NCI-H748 (cell line): ENCODE results near the gene SLCO2B1.

ENCODE experiments used
- DNase-seq: peaks from one replicate; lab custom pipeline; 2025; ENCODE audit not compliant: unreplicated experiment; lab: John Stamatoyannopoulos, UW

Gene SLCO2B1

DNA sequence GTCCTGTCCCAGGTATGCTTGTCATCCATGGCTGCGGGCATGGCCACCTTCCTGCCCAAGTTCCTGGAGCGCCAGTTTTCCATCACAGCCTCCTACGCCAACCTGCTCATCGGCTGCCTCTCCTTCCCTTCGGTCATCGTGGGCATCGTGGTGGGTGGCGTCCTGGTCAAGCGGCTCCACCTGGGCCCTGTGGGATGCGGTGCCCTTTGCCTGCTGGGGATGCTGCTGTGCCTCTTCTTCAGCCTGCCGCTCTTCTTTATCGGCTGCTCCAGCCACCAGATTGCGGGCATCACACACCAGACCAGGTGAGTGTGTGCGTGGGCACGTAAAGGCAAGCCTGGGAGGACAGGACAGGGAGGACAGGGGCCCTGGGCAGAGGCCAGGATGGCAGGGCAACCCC is 42.4 kb downstream of the SLCO2B1 start:
- DNase-seq = no peak

DNA sequence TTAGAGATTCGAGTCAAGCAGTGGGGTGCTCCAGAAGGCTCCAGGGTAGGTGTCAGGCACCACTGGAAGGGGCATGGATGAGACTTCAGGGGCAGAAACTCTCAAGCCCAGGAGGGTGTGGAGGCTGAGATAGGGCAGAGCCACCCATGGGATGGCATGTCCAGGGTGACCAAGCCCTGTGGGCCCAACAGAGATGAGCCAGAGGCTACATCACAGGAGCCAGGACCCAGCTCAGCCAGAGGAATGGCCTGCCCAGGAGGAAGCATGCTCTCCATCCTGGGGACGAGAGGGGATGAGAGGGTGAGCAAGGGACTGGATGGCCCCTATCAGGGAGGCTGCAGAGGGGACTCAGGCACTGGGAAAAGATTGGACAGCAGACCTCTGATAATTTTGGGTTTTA is 42.8 kb downstream of the SLCO2B1 start:
- DNase-seq = no peak

DNA sequence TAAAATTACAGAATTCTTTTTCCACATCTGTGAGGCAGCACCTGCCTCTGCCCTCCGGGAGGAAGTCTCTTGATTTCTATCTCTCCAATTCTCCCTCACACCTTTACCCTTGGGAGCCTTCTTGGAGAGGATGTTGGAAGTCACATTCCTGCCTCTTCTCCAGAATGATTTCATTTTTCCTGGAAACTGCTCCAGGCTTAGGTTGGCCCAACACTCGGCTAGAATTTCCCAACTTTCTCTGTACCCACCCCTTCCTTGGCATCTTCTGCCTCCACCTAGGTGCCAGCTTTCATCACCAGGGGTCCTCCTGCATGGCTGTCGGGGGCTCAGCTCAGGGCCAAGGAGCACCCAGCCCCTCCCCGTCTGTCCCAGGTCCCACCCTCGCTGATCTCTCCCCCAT is 43.2 kb downstream of the SLCO2B1 start:
- no peak for DNase-seq

DNA sequence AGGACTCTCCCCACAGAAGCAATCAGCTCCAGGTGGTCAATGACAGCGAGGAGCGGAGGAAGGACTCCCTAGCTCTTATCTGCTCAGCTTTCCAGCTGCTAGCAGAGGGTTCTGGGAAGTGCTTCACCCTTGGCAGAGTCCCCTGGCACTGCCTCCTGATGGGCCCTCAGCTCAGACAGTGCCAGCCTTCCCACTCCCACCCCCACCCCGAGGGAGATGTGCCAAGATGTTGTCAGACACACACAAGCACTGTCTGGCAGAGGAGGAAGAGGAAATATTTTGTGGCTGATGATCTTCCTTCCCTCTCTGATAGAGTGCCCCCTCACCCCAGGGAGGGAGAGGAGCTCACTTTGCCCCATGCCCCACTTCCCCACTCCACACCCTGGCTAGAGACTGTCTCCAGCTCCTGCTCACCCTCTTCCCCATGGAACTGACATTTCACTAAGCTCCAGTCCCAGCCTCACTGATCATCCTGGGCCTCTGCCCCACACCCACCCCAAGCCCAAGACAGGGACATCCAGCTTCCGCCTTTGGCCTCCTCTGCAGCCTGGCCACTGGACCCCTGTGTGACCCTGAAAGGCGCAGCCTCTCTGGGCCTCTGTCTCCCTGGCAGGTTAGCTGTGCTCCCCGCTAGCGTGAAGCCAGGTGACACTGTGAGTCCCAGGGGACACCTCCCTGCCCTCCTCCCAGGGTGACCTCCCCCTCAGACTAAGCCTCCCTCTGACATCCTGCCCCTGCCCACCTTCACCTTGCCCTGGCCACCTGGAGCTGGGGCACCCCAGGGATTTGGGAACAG is 44.5 kb downstream of the SLCO2B1 start:
- DNase-seq = no peak

DNA sequence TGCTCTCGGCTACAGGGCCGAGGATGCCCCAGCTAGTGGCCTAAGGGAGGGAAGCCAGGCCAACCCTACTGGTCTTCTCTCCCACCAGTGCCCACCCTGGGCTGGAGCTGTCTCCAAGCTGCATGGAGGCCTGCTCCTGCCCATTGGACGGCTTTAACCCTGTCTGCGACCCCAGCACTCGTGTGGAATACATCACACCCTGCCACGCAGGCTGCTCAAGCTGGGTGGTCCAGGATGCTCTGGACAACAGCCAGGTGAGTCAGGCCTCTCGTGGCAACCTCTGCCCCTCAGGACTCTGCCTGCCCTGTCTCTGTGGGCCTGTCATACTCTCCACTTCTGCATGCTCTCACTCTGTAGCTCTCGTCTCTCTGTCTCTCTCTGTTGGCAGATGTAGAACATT is 45.5 kb downstream of the SLCO2B1 start:
- DNase-seq = no peak

DNA sequence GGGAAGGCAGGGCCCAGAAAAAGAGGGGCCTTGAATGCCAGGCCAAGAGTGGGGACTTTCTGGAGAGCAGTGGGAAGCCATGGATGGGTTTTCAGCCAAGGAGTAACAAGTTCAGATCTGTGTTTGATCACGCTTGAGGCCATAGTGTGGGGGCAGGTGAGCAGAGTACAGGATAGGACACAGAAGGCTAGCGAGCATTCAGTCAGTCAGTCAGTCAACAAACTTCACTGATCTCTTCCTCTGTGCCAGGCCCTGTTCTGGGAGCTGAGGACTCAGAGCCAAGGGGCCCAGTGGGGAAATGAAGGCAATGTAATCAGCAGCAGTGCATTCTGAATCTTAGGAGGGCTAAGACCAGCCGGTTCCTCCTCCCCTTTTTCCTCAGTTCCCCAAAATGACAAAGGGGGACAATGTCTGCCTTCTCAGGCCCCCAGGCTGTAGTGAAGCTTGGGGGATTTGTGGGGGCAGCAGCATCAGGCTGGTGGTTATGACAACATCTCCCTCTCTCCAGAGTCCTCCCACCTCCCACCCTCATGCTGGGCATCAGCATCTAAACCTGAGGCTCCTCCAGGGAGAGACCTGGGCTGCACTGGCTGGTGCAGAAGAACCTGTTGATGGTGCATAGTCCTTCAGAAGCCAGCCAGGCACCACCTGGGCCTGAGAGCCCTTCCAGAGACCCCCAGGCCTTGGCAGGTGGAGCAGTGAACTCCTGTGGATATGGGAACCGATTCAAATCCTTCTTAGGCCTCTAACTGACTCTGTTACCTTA is 46.8 kb downstream of the SLCO2B1 start:
- DNase-seq = no peak

DNA sequence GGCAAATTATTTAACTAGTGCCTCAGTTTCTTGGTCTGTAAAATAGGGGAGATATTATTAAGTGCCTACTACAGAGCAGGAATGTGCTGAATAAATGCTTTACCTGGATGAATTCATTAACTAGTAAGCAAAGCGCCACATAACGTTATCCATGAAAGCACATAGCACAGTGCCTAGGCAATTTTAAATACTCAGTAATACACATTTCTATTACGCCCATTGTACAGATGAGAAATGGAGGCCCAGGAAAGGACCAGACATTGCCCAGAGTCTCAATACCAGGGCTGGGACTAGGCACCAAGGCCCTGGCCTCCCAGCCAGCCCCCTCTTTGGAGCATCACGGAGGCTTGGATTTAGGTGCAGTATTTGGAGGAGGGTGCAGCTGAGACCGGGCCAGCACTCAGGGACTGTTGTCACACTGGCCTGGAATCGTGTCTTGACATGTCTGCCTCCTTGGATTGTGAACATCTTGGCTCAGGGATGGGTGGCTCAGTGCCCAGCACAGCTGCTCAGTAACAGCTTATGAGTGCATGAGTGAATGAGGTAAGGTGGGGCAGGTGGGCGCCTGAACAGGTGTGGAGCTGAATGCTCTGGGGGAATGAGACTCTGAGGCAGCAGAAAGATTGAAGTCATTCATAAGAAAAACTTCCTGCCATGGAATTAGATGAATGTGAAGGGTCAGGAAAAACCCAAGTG is 47.5 kb downstream of the SLCO2B1 start:
- no peak for DNase-seq

DNA sequence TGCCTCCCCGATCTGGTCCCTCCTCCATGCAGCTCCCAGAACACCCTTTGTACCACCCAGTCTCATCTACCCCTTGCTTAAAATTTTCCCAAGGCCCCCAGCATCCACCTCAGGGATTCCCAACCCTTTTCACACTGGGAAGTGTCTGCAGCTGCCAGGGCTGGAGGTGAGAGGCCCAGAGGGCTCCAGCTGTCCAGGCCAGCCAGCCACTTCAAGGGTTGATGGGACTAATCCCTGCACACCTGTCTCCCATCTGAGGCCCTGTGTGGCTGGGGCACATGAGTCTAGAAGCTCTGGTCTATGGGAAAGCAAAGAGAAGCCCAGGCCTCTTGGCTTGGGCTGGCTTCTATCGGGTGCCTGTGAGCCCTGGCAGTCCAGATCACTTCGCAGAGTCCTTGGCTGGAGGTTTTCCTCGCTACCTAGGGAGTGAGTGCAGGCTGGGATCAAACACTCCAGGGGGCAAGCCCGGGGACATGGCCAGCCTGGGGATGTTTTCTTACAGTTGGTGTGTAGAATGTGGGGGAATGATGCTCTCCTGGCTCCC is 48.6 kb downstream of the SLCO2B1 start:
- DNase-seq = no peak

DNA sequence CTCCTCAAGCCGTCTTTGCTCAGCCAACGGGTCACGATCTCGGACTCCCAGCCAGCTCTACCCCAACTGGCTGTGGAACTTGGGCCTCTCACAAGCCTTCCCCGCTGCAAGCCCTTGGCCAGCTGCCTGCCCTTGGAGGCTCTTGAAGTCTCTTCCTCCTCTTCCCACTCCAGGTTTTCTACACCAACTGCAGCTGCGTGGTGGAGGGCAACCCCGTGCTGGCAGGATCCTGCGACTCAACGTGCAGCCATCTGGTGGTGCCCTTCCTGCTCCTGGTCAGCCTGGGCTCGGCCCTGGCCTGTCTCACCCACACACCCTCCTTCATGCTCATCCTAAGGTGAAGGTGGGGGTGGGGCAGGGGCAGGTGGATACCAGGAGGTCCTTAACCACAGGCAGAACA is 49.1 kb downstream of the SLCO2B1 start:
- DNase-seq = no peak

DNA sequence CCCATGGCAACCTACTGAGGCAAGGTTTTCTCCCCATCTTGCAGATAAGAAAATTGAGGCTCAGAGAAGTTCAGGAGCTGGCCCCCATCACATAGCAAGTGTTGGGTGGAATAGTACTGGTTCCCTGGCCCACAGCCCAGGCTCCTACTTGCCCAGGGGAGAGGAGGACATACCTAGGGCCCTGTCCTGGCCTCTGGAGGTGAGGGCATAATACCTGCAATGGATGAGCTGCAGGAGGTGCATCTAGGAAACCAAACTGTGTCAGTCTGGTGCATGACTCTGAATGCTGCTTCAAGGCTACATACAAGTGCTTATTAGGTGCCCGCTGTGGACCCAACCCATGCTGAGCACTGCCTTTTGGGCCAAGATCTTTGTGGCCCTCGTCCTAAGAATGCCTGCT is 49.6 kb downstream of the SLCO2B1 start:
- DNase-seq = no peak

DNA sequence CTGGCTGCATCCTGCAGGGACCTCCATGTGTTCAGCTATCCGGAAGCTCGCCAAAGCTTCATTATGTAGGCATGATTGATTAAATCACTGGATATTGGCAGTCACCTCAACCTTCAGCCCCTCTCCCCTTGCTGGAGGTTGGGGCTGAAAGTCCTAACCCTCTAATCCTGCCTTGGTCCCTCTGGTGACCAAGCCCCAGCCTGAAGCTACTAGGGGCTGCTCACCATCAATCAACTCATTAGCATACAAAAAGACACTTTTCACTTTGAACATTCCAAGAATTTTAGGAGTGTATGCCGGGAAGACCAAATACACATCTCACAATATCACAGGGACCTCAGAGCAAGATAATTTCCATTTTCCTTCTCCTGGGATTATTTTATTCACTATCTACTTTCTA is 50.9 kb downstream of the SLCO2B1 start:
- DNase-seq = no peak

DNA sequence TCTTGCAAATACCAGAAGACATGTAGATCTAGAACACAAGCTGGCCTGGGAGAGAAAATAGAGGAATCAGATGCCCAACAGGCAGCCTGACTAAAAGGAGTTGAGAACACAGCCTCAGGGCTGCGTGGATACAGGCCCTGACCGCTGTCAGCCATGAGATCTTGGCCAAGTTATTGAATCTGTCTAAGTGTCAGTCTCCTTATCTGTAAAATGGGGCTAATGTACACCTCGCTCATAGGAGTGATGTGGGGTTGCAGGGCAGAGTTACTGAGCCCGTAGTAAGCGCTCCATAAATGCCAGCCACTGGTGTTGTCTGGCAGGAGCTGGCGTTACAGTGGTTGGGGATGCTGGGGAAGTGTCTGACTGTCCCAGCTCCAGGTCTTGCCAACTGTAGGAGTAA is 51.3 kb downstream of the SLCO2B1 start:
- no peak for DNase-seq

DNA sequence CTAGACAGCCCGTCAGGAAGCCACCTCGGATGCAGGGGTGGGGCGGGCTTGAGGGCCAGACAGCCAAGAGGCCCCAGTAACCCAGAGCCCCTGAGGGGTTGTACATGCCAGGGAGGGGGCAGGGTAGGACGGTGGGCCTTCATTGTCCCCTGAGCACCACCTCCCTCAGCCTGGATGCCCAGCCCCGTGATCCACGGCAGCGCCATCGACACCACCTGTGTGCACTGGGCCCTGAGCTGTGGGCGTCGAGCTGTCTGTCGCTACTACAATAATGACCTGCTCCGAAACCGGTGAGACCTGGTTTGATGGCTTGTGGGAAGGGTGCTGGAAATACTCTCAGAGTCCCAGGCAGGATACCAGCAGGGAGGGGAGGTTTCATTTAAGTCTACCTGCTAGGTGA is 52.2 kb downstream of the SLCO2B1 start:
- peak; percentile 10 for DNase-seq

DNA sequence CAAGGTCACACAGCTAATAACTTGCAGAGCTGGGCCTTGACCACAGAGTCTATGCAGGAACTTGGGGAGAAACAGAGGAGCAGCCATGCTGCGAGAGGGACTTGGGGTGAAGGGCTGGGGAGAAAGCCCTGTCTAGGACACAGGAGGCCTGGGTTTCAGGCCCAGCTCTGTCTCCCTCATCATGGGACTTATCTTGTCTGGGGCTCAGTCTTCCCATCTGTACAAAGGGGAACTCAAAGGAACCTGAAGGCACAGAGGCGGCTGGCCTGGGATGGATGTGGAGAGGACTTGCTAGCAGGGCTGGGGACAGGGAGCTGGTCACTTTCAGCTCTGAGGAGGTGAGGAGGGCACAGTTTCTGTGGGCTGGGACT is 52.7 kb downstream of the SLCO2B1 start:
- no peak for DNase-seq

DNA sequence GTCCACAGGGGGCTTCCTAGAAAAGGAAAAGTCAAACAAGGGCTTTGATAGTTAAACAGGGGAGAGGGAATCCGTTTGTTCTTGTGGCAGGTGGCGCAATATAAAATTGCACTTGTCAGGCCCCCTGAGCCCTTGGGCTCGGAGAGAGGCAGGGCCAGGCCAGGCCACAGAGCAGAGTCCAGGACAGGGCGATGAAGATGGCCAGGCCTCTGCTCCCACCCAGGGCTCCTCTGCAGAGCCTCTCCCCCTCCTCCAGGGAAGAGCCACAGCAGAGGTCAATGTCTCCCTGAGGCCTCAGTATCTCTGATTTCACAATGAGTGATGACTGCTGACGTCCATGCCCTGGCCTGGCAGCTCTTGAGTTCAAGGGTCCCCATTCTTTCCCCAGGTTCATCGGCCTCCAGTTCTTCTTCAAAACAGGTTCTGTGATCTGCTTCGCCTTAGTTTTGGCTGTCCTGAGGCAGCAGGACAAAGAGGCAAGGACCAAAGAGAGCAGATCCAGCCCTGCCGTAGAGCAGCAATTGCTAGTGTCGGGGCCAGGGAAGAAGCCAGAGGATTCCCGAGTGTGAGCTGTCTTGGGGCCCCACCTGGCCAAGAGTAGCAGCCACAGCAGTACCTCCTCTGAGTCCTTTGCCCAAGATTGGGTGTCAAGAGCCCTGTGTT is 53.2 kb downstream of the SLCO2B1 start:
- no peak for DNase-seq

DNA sequence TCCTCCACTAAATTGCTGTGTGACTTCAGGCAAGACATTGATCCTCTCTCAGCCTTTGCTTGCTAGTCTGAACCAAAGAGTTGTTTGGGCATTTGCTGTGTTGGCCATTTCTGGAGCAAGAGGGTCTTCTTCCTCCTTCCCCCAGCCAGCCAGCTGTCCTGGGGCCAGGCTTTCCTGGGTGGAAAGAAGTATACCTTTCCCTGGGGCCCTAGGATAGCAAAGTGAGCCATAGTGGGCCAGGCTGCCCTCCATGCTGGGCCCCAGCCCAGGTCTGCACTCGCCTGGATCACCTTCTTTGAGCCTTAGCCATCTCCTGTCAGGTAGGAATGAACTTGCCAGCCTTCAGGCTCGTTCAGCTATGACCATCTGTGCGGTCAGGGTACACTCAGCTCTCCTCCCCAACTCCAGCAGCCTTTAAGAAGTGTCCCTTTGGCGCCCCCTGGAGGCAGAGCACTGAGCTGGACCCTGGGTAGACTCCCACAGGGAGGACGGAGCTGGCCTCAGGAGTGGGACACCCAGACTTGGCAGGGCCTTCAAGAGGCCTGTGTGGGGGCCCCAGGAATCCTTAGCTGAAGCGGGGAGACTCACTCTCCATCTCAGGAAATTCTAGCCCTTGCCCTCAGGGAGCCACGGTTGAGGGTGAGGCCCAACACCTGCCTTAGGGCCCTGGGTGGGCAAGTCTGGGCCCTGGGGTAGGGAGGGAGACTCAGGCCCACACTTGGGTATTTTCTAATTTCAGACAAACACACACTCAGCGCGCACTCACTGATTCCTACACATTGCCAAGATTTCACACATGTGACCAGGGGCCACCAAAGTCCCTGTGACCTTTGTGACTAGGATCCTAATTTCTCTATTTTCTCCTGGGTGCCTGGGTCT is 54.0 kb downstream of the SLCO2B1 start:
- peak; percentile 78 for DNase-seq

DNA sequence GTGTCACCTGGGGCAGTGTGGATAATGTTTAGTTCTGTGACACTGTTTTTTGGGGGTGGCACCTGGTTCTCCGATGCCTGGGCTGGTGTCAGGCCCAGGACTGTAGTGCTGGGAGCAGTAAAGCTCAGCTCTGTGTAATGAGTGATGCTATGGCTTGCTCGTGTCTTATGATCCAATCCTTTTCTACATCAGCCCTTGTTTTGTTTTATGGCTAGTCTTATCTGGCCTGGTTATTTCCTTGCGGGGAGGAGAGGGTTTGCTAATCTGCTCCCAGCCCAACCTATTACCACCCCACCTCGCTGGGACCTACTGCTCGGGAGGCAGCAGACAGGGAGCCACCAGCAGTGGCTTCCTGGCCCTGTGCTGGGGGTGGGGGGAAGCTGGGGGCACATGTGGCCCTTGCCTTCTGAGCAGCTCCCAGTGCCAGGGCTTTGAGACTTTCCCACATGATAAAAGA is 54.7 kb downstream of the SLCO2B1 start:
- DNase-seq = no peak

DNA sequence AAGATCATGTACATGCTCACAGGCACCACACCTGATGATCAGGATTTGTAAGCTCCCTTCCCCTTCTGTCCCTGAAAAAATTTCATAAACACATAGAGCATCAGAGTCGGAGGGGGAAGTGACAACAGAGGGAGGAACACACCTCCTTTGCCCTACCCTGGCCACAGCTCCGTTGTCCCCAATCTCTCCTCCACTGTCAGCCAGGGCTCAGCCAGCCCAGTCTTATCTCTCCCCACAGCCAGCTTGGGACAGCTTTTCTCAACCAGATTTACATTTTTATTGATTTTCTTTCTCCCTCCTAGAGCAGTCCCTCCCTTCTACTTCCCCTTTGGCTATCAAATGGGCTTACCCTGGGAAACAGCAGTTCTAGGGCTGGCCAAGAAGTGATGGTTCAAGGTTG is 57.5 kb downstream of the SLCO2B1 start:
- no peak for DNase-seq

DNA sequence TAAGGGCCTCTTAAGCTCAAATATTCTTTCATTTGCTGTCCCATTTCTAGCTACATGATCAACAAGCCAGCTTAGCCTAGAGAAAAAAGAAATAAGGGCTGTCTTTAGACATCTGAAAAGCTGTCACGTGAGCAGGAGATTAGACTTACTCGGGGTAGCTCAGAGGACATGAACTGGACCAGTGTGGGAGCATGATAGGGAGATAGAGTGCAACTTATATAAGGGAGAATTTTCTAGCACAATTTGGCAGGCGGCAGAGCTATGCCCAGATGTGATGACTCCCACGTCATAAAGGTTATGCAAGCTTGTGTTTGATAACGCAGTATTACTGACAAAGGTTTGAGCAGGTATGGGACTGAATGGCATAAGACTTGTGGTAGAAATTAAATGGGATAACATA is 61.5 kb downstream of the SLCO2B1 start:
- DNase-seq = no peak

DNA sequence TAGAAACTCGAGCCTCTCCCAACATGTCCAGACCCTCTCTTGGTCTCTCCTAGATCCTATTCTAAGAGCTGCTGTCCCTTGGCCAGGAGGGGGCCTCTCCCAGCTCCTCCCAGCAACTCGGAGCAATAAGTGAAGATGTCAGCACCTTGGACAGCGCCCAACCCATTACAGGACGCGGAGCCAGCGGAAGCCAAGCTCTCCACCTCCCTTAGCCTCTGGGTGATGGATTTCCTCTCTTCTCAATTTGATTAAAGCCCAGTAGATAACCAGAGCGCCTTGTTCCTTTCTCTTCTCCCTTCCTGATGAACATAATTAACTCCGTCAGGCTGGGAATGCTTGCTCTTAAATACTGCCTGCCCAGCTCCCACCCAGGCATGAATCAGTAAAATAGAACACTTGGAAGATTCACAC is 63.5 kb downstream of the SLCO2B1 start:
- DNase-seq = no peak
